Measurements from ENCODE around the gene IRAG1. TPM values are rescaled to one million over a fixed set of nuclear protein-coding genes. Genes with fewer than 3 reads are reported as not detected.
A peak's percentile ranks its signal among the peaks of the same experiment; 100 is the strongest.

Gene IRAG1
- total RNA-seq, 1 donor from 2014 or later = 5.2 TPM

- Histone ChIP-seq H3K27ac (no peak overlapping the region), H3K9me3 (ENCODE audit: low read depth) (no peaks in the 10 kb centered on the region), H2AFZ (replicated peaks) (no peak overlapping the region), H3F3A (ENCODE audit: low read depth) (no peaks in the 10 kb centered on the region), H3K4me3 (no peak overlapping the region), H3K9ac (no peak overlapping the region), H3K79me2 (ENCODE audit: low read depth) (no peaks in the 10 kb centered on the region), H3K4me1 (no peaks in the 10 kb centered on the region), H4K20me1 (ENCODE audit: low read depth) (no peaks in the 10 kb centered on the region), H3K27me3 (no peaks in the 10 kb centered on the region), H3K36me3 (no peaks in the 10 kb centered on the region), H3K4me2 (no peak overlapping the region)
- Mint-ChIP-seq H3K9me3 (no peaks in the 10 kb centered on the region), H3K4me1 (peaks cover 7% of the 10 kb centered on the region), H3K4me3 (no peak overlapping the region), H3K27ac (no peak overlapping the region), H3K36me3 (no peaks in the 10 kb centered on the region), H3K27me3 (ENCODE audit: insufficient read depth, low read depth) (peaks cover 9% of the 10 kb centered on the region)
- TF ChIP-seq CTCF (IDR thresholded peaks at IDR 0.05) = peak; percentile 34
- no peak for TF ChIP-seq EZH2phosphoT487 (IDR thresholded peaks at IDR 0.05)
- DNase-seq (ENCODE audit: low spot score) = no peak
These were observed 5.2 kb downstream of the IRAG1 start for GRCh38 chr11:10688401-10688800.

GRCh38 chr11:10686311-10686710, 7.2 kb downstream of the IRAG1 start:
- H3K4me3 Mint-ChIP-seq = no peak overlapping the region

GRCh38 chr11:10683429-10683828, 10.1 kb downstream of the IRAG1 start:
- Histone ChIP-seq H3K9ac (no peak overlapping the region), H3K27ac (no peak overlapping the region), H3F3A (ENCODE audit: low read depth) (no peaks in the 10 kb centered on the region), H3K36me3 (no peaks in the 10 kb centered on the region), H3K4me2 (no peak overlapping the region), H3K27me3 (no peaks in the 10 kb centered on the region), H3K79me2 (ENCODE audit: low read depth) (no peaks in the 10 kb centered on the region), H4K20me1 (ENCODE audit: low read depth) (no peaks in the 10 kb centered on the region), H2AFZ (replicated peaks) (no peak overlapping the region), H3K4me3 (no peak overlapping the region), H3K4me1 (no peaks in the 10 kb centered on the region), H3K9me3 (ENCODE audit: low read depth) (no peaks in the 10 kb centered on the region)
- Mint-ChIP-seq H3K36me3 (no peaks in the 10 kb centered on the region), H3K4me1 (peaks cover 3% of the 10 kb centered on the region), H3K4me3 (no peak overlapping the region), H3K27me3 (ENCODE audit: insufficient read depth, low read depth) (peaks cover 4% of the 10 kb centered on the region), H3K27ac (no peak overlapping the region), H3K9me3 (no peaks in the 10 kb centered on the region)
- TF ChIP-seq EZH2 (IDR thresholded peaks at IDR 0.05) = no peak
- no peak for TF ChIP-seq EZH2phosphoT487 (IDR thresholded peaks at IDR 0.05)
- TF ChIP-seq CTCF (IDR thresholded peaks at IDR 0.05) = no peak
- no peak for DNase-seq (ENCODE audit: low spot score)

More at GRCh38 chr11:10686311-10686710, 7.2 kb downstream of the IRAG1 start:
- no peaks in the 10 kb centered on the region for H3K9me3 Mint-ChIP-seq
- H3K9ac ChIP-seq = no peak overlapping the region
- H3K27me3 ChIP-seq = no peaks in the 10 kb centered on the region
- no peaks in the 10 kb centered on the region for H3K36me3 Mint-ChIP-seq
- no peaks in the 10 kb centered on the region for H3K79me2 ChIP-seq (ENCODE audit: low read depth)
- no peaks in the 10 kb centered on the region for H3K9me3 ChIP-seq (ENCODE audit: low read depth)
- H3K27ac Mint-ChIP-seq = no peak overlapping the region
- no peaks in the 10 kb centered on the region for H3K4me1 Mint-ChIP-seq
- no peak overlapping the region for H2AFZ ChIP-seq (replicated peaks)
- peaks cover 6% of the 10 kb centered on the region for H3K27me3 Mint-ChIP-seq (ENCODE audit: insufficient read depth, low read depth)
- H3K27ac ChIP-seq = no peak overlapping the region
- H3K4me3 ChIP-seq = no peak overlapping the region
- no peaks in the 10 kb centered on the region for H3K36me3 ChIP-seq
- H3K4me2 ChIP-seq = no peak overlapping the region
- no peaks in the 10 kb centered on the region for H4K20me1 ChIP-seq (ENCODE audit: low read depth)
- no peaks in the 10 kb centered on the region for H3K4me1 ChIP-seq
- H3F3A ChIP-seq (ENCODE audit: low read depth) = no peaks in the 10 kb centered on the region
- TF ChIP-seq EZH2phosphoT487 (IDR thresholded peaks at IDR 0.05) = no peak
- TF ChIP-seq CTCF (IDR thresholded peaks at IDR 0.05) = no peak
- no peak for TF ChIP-seq EZH2 (IDR thresholded peaks at IDR 0.05)
- DNase-seq (ENCODE audit: low spot score) = no peak
